ENCODE measurements around the gene HERC4.
A peak's percentile ranks its signal among the peaks of the same experiment; 100 is the strongest.

DNA sequence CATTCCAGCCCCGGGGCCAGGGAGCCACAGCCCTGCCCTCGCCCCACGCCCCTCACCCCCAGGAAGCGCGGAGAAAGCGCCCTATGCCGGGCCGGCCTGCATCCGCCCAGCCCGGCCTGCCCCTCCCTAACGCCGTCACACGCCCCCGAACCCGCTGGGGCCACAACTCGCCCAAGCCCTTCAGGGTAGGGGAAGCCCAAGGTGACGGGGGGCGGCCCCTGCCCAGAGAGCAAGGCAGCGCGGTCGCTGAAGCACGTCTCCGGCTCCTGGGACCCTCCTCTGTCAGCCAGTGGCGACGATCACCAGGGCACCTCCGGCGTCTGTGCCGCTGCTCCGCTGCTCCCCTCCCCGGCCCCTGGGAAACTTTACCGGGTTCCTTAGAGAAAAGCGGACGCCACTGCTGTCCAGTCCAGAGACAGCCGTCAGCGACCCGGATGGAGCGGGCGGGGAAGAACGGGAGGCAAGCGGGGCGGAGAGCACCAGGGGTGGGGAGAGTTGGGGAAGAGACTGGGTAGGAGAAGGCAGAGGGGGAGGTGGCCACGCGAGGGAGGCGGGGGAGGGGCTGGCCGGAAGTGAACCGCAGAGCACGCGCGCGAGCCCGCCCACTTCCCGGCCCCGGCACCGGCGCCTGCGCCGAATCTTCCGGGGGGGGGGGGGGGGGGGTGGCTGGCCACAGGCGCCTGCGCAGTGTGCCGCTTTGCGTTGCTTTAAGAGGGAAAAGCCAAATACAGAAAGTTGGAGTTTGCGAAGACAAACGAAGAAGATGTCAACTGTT, at the start of gene HERC4:
- TF ChIP-seq, protein P1, sequence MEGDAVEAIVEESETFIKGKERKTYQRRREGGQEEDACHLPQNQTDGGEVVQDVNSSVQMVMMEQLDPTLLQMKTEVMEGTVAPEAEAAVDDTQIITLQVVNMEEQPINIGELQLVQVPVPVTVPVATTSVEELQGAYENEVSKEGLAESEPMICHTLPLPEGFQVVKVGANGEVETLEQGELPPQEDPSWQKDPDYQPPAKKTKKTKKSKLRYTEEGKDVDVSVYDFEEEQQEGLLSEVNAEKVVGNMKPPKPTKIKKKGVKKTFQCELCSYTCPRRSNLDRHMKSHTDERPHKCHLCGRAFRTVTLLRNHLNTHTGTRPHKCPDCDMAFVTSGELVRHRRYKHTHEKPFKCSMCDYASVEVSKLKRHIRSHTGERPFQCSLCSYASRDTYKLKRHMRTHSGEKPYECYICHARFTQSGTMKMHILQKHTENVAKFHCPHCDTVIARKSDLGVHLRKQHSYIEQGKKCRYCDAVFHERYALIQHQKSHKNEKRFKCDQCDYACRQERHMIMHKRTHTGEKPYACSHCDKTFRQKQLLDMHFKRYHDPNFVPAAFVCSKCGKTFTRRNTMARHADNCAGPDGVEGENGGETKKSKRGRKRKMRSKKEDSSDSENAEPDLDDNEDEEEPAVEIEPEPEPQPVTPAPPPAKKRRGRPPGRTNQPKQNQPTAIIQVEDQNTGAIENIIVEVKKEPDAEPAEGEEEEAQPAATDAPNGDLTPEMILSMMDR (IDR thresholded peaks at IDR 0.05 in 8 of 11, conservative IDR thresholded peaks at IDR 0.05 in 3 of 11), result no peak
- peak; percentile 17 to 78 (median 76) for TF ChIP-seq POLR2A (IDR thresholded peaks at IDR 0.05)

Data from spleen (tissue), 7 donors.